Measurements from ENCODE around the gene FAM181B.
A peak's percentile ranks its signal among the peaks of the same experiment; 100 is the strongest.

The FAM181B gene

DNA sequence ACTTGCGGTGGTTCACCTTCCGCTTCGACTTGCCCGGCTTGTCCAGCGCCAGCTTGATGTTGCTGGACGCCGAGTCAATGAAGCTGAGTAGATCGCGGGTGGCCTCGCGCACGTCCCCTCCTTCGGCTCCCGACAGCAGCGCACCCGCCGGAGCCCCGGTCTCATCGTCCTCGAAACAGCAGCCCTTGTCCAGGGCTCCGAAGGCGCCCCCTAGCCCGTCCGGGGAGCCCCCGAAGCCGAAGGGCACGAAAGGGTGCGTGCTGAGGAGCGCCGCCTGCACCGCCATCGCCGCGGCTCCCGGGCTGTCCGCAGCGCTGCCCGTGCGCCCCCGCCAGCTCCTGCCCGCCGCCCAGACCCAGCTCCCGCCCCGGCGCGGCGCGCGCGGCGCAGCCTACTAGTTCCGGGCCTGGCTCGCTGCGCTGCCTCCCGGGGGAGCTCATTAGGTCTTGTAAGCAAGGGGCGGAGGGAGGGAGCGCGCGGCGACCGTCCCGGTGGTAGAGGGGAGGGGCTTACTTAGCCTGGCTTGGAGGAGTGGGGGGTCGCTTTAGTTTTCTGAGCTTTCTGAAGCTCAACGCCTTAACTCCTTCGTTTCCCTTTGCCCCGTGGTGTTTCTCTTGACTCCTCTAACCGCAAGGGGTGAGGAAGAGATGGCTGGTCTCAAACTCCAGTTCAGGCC is at the start of gene FAM181B:
Gene FAM181B, minus strand, starts transcription at position 421 of the 676 bp plus-strand sequence. Its CDS starts 135 bp downstream, at position 286.
- peak; percentile 60 for DNase-seq (ENCODE audit: low read depth, low spot score)

- no peak for DNase-seq (ENCODE audit: low read depth, low spot score)
These were observed 49.2 kb upstream of the FAM181B start for GRCh38 chr11:82782825-82783374.

DNA sequence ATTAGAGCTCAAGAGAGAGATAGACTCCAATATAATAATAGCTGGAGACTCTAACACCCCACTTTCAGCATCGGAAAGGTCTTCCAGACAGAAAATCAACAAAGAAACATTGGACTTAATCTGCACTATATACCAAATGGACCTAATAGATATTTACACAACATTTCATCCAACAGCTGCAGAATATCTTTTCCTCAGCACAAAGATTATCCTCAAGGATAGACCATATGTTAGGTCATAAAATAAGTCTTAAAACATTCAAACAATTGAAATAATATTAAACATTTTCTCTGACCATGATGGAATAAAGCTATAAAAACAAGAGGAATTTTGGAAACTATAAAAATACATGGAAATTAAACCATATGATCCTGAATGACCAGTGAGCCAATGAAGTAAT is 45.1 kb upstream of the FAM181B start:
- no peak for DNase-seq (ENCODE audit: low read depth, low spot score)

DNA sequence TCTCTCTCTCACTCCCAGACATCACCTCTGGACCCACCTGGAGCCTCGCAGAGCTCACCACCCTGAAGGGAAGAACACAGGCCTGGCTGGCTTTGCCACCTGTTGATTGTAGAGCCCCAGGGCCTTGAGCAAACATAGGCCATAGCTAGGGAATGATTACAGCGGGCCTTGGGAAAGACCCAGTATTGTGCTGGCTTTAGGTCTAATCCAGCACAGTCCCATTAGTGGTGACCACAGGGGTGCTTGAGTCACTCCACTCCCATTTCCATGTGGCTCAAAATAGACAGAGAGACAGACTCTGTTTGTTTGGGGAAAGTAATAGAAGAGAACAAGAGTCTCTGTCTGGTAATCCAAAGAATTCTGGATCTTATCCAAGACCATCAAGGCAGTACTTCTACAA is 42.7 kb upstream of the FAM181B start:
- no peak for DNase-seq (ENCODE audit: low read depth, low spot score)

DNA sequence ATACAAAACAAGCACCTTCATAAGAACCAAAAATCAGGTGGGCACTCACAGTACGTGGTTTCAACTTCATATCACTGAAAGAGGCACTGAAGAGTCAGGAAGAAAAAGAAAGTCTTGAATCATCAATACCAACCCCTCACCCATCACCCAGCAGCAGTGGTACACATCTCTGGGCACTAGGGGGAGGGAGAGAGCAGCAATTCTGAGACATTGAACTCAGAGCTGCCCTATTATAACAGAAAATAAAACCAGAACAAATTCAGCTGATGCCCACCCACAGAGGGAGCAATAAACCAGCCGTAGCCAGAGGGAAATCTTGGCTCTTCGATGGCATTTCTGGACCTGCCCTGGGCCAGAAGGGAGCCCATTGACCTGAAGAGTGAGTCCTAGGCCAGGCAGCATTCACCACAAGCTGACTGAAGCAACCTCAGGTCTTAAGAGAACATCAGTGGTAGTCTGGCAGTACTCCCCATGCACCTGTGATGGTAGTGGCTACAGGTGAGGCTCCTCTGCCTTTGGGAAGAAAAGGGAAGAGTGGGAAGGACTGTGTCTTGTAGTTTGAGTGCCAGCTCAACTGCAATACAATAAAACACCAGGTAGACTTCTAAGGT is 42.2 kb upstream of the FAM181B start:
- peak; percentile 30 for DNase-seq (ENCODE audit: low read depth, low spot score)

GRCh38 chr11:82775218-82775617 is 41.6 kb upstream of the FAM181B start:
- DNase-seq (ENCODE audit: low read depth, low spot score): no peak

- DNase-seq (ENCODE audit: low read depth, low spot score): no peak
These were observed 38.1 kb upstream of the FAM181B start for GRCh38 chr11:82771781-82772180.

GRCh38 chr11:82767123-82767522 is 33.5 kb upstream of the FAM181B start:
- no peak for DNase-seq (ENCODE audit: low read depth, low spot score)

- no peak for DNase-seq (ENCODE audit: low read depth, low spot score)
These were observed 31.9 kb upstream of the FAM181B start for GRCh38 chr11:82765466-82766034.

DNA sequence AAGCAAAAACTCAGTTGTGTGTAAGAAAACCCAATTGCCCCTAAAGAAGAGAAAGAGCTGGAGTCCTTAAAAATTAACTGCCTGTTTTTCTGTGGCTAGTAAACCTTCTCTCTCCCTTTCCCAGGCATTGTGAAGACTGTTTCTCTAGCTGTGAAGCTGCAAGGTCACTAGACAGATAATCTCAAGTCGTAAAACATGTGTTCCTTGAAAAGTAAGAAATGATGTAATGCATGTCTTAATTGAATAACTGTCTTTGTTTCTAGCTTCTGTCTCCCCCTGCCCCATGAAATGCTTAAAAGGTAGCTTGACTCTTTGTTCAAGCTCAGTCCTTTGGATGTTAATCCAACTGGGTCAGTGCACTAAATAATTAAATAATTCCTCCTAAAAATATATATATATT is 29.5 kb upstream of the FAM181B start:
- no peak for DNase-seq (ENCODE audit: low read depth, low spot score)

DNA sequence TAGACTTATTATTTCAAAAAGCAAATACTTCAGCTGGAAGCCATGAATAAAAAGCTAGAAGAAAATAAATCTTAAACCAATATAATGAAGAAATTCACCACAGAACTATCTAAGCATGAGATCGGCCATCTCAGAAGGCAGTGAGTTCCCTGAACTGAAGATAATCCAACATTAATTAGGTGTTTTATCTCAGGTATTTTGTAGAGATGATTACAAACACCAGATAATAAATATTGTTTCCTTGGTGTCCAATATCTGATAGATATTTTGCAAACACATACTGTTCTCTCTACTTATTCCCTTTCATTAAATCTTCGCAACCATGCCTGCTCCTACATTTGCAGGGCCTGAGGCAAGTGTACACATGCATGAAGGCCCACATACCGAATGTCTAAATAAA is 26.0 kb upstream of the FAM181B start:
- no peak for DNase-seq (ENCODE audit: low read depth, low spot score)

- DNase-seq (ENCODE audit: low read depth, low spot score): no peak
These were observed 24.1 kb upstream of the FAM181B start for GRCh38 chr11:82757660-82758357.

DNA sequence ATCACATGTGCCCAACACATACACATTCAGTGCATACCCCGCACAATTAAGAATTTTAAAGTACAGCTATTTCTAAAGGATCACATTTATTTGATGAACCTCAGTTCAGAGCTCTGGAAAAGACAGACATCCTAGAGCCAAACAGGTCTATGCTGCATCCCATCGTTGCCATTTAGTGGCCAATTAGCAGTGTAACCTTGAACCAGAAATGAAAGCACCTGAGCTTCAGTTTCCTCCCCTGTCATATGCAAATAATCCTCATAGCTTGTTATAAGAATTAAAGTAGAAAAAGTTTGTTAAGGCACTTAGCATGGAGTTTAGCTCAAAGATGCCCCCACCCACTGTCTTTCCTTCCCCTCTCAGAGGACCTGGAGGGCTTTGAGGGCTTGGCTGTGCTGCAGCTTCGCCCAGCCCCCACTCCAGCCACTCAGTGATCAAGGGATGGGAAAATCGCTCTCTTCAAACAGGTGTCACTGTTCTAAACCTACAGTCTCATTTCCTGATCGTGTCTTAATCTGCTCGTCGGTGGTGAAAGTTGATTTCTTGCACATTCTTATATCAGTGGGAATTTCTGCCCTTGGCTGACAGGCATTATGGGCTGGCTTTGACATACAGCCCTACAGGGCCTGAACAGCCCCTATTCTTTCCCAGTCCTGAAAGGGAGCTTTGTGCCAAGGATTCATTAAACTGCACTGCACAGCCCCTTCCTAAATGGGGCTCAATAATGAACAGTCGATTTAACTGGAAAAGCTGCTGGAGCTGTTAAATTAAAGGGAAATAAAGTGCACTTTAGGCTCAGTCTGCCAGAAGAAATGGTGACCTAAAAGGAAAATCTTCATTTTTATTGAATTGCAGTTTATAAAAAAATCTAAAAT is 23.3 kb upstream of the FAM181B start:
- DNase-seq (ENCODE audit: low read depth, low spot score): no peak

- no peak for DNase-seq (ENCODE audit: low read depth, low spot score)
These were observed 20.7 kb upstream of the FAM181B start for GRCh38 chr11:82754410-82754809.

- DNase-seq (ENCODE audit: low read depth, low spot score): no peak
These were observed 20.3 kb upstream of the FAM181B start for GRCh38 chr11:82753921-82754320.

GRCh38 chr11:82752801-82753200 is 19.1 kb upstream of the FAM181B start:
- DNase-seq (ENCODE audit: low read depth, low spot score): no peak

DNA sequence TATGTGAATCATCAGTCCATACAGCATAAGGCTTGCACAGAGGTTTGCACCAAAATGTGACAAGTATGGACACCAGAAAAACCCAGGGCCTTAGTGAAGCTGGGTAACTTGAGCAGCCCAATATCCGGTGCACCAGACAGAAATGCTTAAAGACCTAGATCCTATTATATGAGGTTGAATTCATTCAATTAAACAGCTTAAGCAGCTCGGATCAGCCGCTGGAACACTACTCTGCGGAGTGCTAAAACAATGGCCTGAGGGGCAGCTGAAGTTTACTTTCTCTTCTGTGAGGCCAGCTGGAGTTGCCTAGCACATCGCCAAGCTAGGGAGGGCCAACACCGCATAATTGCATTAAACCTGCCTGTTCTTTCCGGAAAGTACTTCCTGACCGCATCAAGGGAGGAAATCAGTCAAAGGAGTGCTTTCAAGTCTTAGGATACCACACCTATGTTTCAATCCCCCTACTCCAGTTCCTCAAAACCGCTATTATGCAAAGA is 17.0 kb upstream of the FAM181B start:
- DNase-seq (ENCODE audit: low read depth, low spot score): no peak

DNA sequence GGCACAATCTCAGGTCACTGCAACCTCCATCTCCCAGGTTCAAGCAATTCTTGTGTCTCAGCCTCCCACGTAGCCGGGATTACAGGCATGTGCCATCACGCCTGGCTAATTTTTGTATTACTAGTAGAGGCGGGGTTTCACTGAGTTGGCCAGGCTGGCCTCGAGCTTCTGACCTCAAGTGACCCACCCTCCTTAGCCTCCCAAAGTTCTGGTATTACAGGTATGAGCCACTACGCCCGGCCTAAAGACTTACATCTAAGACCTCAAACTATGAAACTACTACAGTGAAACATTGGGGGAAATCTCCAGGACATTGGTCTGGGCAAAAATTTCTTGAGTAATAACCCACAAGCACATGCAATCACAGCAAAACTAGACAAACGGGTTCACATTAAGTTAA is 13.8 kb upstream of the FAM181B start:
- DNase-seq (ENCODE audit: low read depth, low spot score): no peak

DNA sequence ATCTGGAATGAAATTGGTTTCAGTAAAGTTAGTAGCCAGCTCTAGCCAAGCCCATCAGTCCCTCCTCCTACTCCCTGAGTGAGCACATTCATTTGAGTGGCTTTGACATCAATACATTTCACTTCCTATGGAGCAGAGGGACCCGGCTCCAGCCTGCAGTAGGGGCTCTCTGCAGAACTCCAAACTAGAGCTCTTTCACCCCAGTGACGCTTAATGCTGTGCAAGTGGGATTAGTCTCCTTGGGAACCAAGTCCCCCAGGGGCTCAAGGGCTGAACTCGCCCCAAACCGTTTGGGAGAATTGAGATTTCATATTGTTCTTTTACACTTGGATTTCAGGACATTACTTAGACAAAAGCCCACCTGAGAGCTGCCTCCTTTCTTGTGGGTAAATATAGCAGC is 4.4 kb upstream of the FAM181B start:
- DNase-seq (ENCODE audit: low read depth, low spot score): no peak

GRCh38 chr11:82734120-82734479 is 436 bp upstream of the FAM181B start:
- no peak for DNase-seq (ENCODE audit: low read depth, low spot score)

DNA sequence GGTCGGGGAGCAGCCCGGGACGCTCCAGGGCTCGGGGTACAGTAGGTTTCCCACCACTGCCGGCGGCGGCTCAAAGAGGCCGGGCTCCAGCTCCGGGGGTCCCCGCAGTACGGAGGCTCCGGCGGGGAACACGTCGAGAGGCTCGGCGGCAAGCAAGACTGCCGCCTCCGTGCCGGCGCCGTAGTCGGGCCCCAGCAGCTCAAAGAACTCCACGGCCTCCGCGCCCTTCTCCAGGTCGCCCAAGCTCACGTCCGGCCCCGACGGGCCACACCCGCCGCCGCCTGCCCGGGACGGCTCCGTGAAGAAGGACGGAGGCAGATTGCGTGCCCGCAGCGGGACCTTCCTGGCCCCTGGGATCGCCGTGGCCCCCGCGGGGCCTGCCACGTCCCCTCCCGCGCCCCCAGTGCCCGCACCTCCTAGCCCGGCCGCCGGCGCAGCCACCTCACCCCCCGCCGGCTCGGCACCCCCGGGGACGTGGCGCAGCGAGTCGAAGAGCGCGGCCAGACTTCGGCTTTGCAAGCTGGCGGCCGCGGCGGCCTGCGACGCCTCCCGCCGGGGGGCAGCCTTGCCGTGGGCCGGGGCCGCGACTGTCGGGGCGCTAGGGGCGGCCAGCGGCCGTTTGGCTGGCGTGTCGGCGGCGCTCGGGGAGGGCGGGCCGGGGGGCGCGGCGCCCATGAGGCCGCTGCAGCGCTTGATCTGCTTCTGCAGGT is 775 bp downstream of the FAM181B start:
- no peak for DNase-seq (ENCODE audit: low read depth, low spot score)

All from iPS DF 19.7 (cell line).